Measurements from ENCODE around the gene CCNYL1. TPM values are rescaled to one million over a fixed set of nuclear protein-coding genes. Genes with fewer than 3 reads are reported as not detected.
A peak's percentile ranks its signal among the peaks of the same experiment; 100 is the strongest.

Gene CCNYL1
- total and polyA plus RNA-seq, 2 donors (not counting 1 experiment from before 2014, with no cell fraction given): 8.8 to 18.4 TPM

DNA sequence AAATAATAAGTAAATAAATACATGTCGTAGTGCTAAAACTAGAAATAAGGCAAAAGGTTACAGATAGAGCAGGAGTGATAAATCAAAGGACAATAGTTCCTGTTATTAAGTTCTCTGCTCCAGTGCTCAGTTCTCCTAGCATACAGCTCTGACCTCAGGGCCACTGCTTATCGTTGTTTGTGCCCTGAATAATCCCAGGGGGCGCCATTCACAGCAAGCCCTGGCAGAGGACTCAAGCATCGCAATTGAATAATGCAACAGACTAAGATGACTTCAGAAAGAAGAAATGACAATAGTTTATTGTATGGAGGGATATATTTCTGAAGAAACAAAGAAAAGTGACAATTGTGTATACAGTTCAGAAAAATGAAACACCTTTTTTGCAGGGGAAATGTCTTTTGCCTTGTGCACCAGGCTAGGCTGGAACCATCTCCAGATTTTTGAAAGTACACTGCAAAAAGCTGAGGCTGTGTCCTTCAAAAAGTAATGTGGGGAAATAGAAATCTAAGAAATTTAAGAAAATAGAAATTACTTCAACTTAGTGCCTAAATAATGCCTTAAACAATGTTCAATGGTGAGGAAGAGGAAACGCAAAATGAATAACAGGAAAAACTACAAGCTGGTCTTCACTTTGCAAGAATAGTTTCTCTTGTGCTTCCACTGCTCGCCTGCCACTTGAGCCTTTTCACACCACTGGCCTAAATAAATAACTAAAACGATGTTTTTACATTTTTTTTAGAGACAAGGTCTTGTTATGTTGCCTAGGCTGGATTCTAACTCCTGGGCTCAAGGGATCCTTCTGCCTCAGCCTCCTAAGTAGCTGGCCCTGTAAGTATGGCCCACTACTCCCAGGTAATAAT is 19.0 kb upstream of the CCNYL1 start:
- H4K20me1 ChIP-seq (ENCODE audit: control insufficient read depth, extremely low read depth, insufficient read depth, low read length): no peaks in the 10 kb centered on the region
- no peaks in the 10 kb centered on the region for H3K4me1 ChIP-seq (ENCODE audit: control insufficient read depth, extremely low read depth, insufficient read depth, low read length)
- peak; percentile 11 to 14 for DNase-seq (ENCODE audit: low read depth in 2 of 2)
- H3K27ac ChIP-seq (ENCODE audit: insufficient read depth, low read length): no peak overlapping the region
- H2AFZ ChIP-seq (ENCODE audit: low read length): no peak overlapping the region
- no peak overlapping the region for H3K4me2 ChIP-seq (ENCODE audit: extremely low read depth, insufficient read depth, low read length)
- no peaks in the 10 kb centered on the region for H3K27me3 ChIP-seq (ENCODE audit: control insufficient read depth, insufficient read depth, low read length)
- H3K79me2 ChIP-seq (ENCODE audit: control insufficient read depth, insufficient read depth, low read length): no peaks in the 10 kb centered on the region
- no peaks in the 10 kb centered on the region for H3K36me3 ChIP-seq (ENCODE audit: control insufficient read depth, insufficient read depth, low read length)
- H3K9ac ChIP-seq (ENCODE audit: insufficient read depth, low read length): no peak overlapping the region
- no peaks in the 10 kb centered on the region for H3K9me3 ChIP-seq (ENCODE audit: control insufficient read depth, insufficient read depth, low read depth, low read length)
- TF ChIP-seq, protein P1, sequence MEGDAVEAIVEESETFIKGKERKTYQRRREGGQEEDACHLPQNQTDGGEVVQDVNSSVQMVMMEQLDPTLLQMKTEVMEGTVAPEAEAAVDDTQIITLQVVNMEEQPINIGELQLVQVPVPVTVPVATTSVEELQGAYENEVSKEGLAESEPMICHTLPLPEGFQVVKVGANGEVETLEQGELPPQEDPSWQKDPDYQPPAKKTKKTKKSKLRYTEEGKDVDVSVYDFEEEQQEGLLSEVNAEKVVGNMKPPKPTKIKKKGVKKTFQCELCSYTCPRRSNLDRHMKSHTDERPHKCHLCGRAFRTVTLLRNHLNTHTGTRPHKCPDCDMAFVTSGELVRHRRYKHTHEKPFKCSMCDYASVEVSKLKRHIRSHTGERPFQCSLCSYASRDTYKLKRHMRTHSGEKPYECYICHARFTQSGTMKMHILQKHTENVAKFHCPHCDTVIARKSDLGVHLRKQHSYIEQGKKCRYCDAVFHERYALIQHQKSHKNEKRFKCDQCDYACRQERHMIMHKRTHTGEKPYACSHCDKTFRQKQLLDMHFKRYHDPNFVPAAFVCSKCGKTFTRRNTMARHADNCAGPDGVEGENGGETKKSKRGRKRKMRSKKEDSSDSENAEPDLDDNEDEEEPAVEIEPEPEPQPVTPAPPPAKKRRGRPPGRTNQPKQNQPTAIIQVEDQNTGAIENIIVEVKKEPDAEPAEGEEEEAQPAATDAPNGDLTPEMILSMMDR (conservative IDR thresholded peaks at IDR 0.05 in 1 of 2, IDR thresholded peaks at IDR 0.05 in 1 of 2; ENCODE audit: low read depth in 1 of 2, low read length in 2 of 2): peak; percentile 11 to 25
- no peak for TF ChIP-seq EZH2 (IDR thresholded peaks at IDR 0.05; ENCODE audit: low read length, missing control alignments)
- H3K4me3 ChIP-seq (replicated peaks in 1 of 4; ENCODE audit: control extremely low read depth in 1 of 4, insufficient read depth in 1 of 4, low read depth in 3 of 4, low read length in 4 of 4): no peak overlapping the region

DNA sequence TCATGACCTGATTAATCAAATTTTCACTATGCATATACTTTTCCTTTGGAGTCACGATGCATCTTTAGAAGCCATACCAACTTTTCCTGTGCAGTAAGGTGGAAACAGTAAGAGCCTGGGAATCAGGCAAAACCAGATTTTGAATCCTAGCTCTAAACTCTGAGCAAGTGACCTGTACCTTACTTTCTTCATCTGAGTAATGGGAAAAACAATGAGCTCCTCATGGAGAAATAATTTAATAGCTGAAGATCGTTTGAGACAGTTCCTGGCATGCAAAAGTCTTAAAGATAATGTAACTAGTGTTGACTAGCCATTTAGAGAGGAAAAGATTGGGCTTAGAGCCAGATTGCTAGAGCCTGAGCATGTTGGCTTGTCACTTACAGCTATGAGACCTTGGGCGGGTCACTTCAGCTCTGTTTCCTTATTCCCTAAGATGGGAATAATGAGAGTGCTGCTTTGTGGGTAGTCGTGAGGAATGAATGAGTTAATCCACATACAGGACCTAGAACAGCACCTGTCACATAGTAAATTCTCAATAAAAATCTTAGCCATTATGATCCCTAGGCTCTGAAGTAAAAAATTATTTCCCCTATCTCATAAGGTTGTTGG is 17.7 kb upstream of the CCNYL1 start:
- no peak for DNase-seq (ENCODE audit: low read depth in 2 of 2)
- no peak overlapping the region for H3K27ac ChIP-seq (ENCODE audit: insufficient read depth, low read length)
- no peak overlapping the region for H3K9ac ChIP-seq (ENCODE audit: insufficient read depth, low read length)

DNA sequence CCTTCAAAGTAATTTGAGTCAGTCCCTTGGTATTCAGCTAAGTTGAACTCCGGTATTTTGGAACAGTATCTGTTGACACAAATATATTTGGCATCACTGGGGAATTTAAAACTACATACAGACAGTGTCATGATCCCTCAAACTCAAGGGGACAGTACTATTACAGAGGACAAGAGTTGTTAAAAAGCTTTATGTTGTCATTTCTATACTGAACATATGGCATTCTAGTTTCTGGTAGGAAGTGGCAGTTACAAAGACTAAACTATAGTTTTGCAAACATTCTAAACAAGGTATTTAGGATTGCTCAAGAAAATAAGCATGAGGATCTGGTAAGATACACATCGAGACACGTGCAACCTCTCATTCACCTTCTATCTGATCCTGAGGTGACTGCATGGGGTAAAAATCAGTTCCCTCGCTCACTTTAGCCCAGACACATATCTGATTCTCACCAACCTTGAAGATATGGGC is 16.6 kb upstream of the CCNYL1 start:
- no peak overlapping the region for H3K9ac ChIP-seq (ENCODE audit: insufficient read depth, low read length)
- no peaks in the 10 kb centered on the region for H4K20me1 ChIP-seq (ENCODE audit: control insufficient read depth, extremely low read depth, insufficient read depth, low read length)
- H3K4me3 ChIP-seq (replicated peaks in 1 of 4; ENCODE audit: control extremely low read depth in 1 of 4, insufficient read depth in 1 of 4, low read depth in 3 of 4, low read length in 4 of 4): no peak overlapping the region
- no peak for TF ChIP-seq EZH2 (IDR thresholded peaks at IDR 0.05; ENCODE audit: low read length, missing control alignments)
- TF ChIP-seq, protein P1 (conservative IDR thresholded peaks at IDR 0.05 in 1 of 2, IDR thresholded peaks at IDR 0.05 in 1 of 2; ENCODE audit: low read depth in 1 of 2, low read length in 2 of 2): no peak
- no peaks in the 10 kb centered on the region for H3K79me2 ChIP-seq (ENCODE audit: control insufficient read depth, insufficient read depth, low read length)
- no peak overlapping the region for H3K4me2 ChIP-seq (ENCODE audit: extremely low read depth, insufficient read depth, low read length)
- H3K27me3 ChIP-seq (ENCODE audit: control insufficient read depth, insufficient read depth, low read length): no peaks in the 10 kb centered on the region
- DNase-seq (ENCODE audit: low read depth in 2 of 2): peak in 1 of 2 donors; percentile 50
- no peak overlapping the region for H2AFZ ChIP-seq (ENCODE audit: low read length)
- H3K4me1 ChIP-seq (ENCODE audit: control insufficient read depth, extremely low read depth, insufficient read depth, low read length): no peaks in the 10 kb centered on the region
- H3K27ac ChIP-seq (ENCODE audit: insufficient read depth, low read length): no peak overlapping the region
- H3K9me3 ChIP-seq (ENCODE audit: control insufficient read depth, insufficient read depth, low read depth, low read length): no peaks in the 10 kb centered on the region
- no peaks in the 10 kb centered on the region for H3K36me3 ChIP-seq (ENCODE audit: control insufficient read depth, insufficient read depth, low read length)

More for the DNA sequence above, 17.7 kb upstream of the CCNYL1 start:
- Histone ChIP-seq H3K36me3 (ENCODE audit: control insufficient read depth, insufficient read depth, low read length) (no peaks in the 10 kb centered on the region), H3K79me2 (ENCODE audit: control insufficient read depth, insufficient read depth, low read length) (no peaks in the 10 kb centered on the region), H3K4me2 (ENCODE audit: extremely low read depth, insufficient read depth, low read length) (no peak overlapping the region), H3K4me3 (replicated peaks in 1 of 4; ENCODE audit: control extremely low read depth in 1 of 4, insufficient read depth in 1 of 4, low read depth in 3 of 4, low read length in 4 of 4) (no peak overlapping the region), H2AFZ (ENCODE audit: low read length) (no peak overlapping the region), H3K27me3 (ENCODE audit: control insufficient read depth, insufficient read depth, low read length) (no peaks in the 10 kb centered on the region), H3K9me3 (ENCODE audit: control insufficient read depth, insufficient read depth, low read depth, low read length) (no peaks in the 10 kb centered on the region), H3K4me1 (ENCODE audit: control insufficient read depth, extremely low read depth, insufficient read depth, low read length) (no peaks in the 10 kb centered on the region), H4K20me1 (ENCODE audit: control insufficient read depth, extremely low read depth, insufficient read depth, low read length) (no peaks in the 10 kb centered on the region)
- TF ChIP-seq, protein P1 (conservative IDR thresholded peaks at IDR 0.05 in 1 of 2, IDR thresholded peaks at IDR 0.05 in 1 of 2; ENCODE audit: low read depth in 1 of 2, low read length in 2 of 2): no peak
- no peak for TF ChIP-seq EZH2 (IDR thresholded peaks at IDR 0.05; ENCODE audit: low read length, missing control alignments)

Data from fibroblast of lung (primary cell).